Measurements from ENCODE around the gene MT3. TPM values are rescaled to one million over a fixed set of nuclear protein-coding genes. Genes with fewer than 3 reads are reported as not detected.

MT3 gene
- total RNA-seq, 1 experiment from 2014 or later: not detected

GRCh38 chr16:56588781-56589140 is 567 bp upstream of the MT3 start:
- no peaks in the 10 kb centered on the region for H3K4me1 ChIP-seq (ENCODE audit: control insufficient read depth, insufficient read depth, low read length)
- H3K36me3 ChIP-seq (ENCODE audit: control insufficient read depth, insufficient read depth, low read length): no peaks in the 10 kb centered on the region
- no TSS peak for BruUV-seq (replicated peaks)
- ATAC-seq (no peak), DNase-seq (ENCODE audit: low read depth, low spot score) (no peak)
- H3K9me3 ChIP-seq (ENCODE audit: control insufficient read depth, insufficient read depth, low read depth, low read length): no peaks in the 10 kb centered on the region
- intact Hi-C loops (cut with micrococcal nuclease; ENCODE audit: unreplicated experiment) (no loop called here), in situ Hi-C loops (cut with HindIII; ENCODE audit: low pct_unique_long_range_greater_than_20kb, low sequenced_read_pairs) (no loop called here)
- peak overlapping the region in 1 of 2 experiments; percentile 16; a peak in 1 of 4 replicates for H3K4me3 ChIP-seq (ENCODE audit: low read depth in 2 of 2, low read length in 2 of 2)
- H3K27me3 ChIP-seq (ENCODE audit: control insufficient read depth, insufficient read depth, low read length): no peaks in the 10 kb centered on the region; the same call in 1 of the 2 replicates
- no peak overlapping the region for H3K27ac ChIP-seq (ENCODE audit: low read length)
- TF ChIP-seq POLR2AphosphoS5 (IDR thresholded peaks at IDR 0.05; ENCODE audit: low read depth, low read length): no peak
- TF ChIP-seq REST (IDR thresholded peaks at IDR 0.05; ENCODE audit: insufficient read depth in 1 of 2, low read depth in 2 of 2, low read length in 1 of 2): no peak
- no peak for TF ChIP-seq SIN3A (IDR thresholded peaks at IDR 0.05; ENCODE audit: borderline replicate concordance, insufficient read depth, low read depth, low read length)
- no peak for TF ChIP-seq CTCF (IDR thresholded peaks at IDR 0.05)
- no peak for TF ChIP-seq TCF7L2 (IDR thresholded peaks at IDR 0.05; ENCODE audit: low read depth, low read length)
- CTCF ChIA-PET: no interaction called here
- POLR2A ChIA-PET: no interaction called here

GRCh38 chr16:56591377-56592060 is 2.2 kb downstream of the MT3 start:
- in situ Hi-C loops (cut with HindIII; ENCODE audit: low pct_unique_long_range_greater_than_20kb, low sequenced_read_pairs): no loop called here
- POLR2A ChIA-PET: no interaction called here
- TF ChIP-seq REST (IDR thresholded peaks at IDR 0.05; ENCODE audit: insufficient read depth in 1 of 2, low read depth in 2 of 2, low read length in 1 of 2): no peak
- TF ChIP-seq CTCF (IDR thresholded peaks at IDR 0.05): no peak
- TF ChIP-seq SIN3A (IDR thresholded peaks at IDR 0.05; ENCODE audit: borderline replicate concordance, insufficient read depth, low read depth, low read length): no peak
- TF ChIP-seq TCF7L2 (IDR thresholded peaks at IDR 0.05; ENCODE audit: low read depth, low read length): no peak
- no peak for TF ChIP-seq POLR2AphosphoS5 (IDR thresholded peaks at IDR 0.05; ENCODE audit: low read depth, low read length)
- CTCF ChIA-PET: interaction anchor here (0.7 kb wide), 1 partner anchor 112 kb away, joined by 3 read pairs; no protein-coding TSS in a partner anchor
- BruUV-seq (replicated peaks): no TSS peak
- Histone ChIP-seq H3K4me1 (ENCODE audit: control insufficient read depth, insufficient read depth, low read length) (no peaks in the 10 kb centered on the region), H3K27ac (ENCODE audit: low read length) (no peak overlapping the region), H3K36me3 (ENCODE audit: control insufficient read depth, insufficient read depth, low read length) (no peaks in the 10 kb centered on the region), H3K4me3 (ENCODE audit: low read depth in 2 of 2, low read length in 2 of 2) (no peak overlapping the region), H3K27me3 (ENCODE audit: control insufficient read depth, insufficient read depth, low read length) (no peaks in the 10 kb centered on the region; the same call in 1 of the 2 replicates), H3K9me3 (ENCODE audit: control insufficient read depth, insufficient read depth, low read depth, low read length) (no peaks in the 10 kb centered on the region)
- intact Hi-C loops (cut with micrococcal nuclease; ENCODE audit: unreplicated experiment): no loop called here
- ATAC-seq (no peak), DNase-seq (ENCODE audit: low read depth, low spot score) (no peak)

All from Panc1 (cell line).